RPMI8226 (cell line): ENCODE data around the gene SPANXA1.
"Not testable (repeated sequence)": the region's sequence is repeated elsewhere in the genome, so short reads cannot be mapped to it uniquely, and the experiment has no call there.

Experiments used
- DNase-seq: peaks from one replicate; pipeline ENCODE4 v3.0.0-alpha.2; 2015

The SPANXA1 gene, protein sequence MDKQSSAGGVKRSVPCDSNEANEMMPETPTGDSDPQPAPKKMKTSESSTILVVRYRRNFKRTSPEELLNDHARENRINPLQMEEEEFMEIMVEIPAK

DNA sequence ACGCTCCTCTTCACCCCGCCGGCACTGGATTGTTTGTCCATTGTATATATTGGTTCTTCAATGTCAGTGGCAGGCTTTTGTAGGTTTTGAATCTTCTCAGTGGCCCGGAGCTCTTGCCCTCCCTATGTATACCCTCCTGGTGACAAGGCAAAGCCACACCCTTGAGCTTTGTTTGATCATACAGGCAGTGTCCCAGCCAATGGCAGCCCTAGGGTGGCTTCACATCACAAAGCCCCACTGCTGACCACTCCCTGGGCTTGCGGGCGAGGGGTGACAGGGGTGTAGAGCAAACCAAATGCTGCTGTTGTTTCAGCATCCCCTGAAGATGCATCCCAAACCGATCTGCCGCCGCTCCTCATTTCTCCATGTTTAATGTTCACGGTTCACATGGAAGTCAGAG, at the start of gene SPANXA1:
SPANXA1 (minus strand) TSS at position 101 of the 400 bp plus-strand sequence; CDS start at position 41, 60 bp downstream.
- not testable (repeated sequence) for DNase-seq

DNA sequence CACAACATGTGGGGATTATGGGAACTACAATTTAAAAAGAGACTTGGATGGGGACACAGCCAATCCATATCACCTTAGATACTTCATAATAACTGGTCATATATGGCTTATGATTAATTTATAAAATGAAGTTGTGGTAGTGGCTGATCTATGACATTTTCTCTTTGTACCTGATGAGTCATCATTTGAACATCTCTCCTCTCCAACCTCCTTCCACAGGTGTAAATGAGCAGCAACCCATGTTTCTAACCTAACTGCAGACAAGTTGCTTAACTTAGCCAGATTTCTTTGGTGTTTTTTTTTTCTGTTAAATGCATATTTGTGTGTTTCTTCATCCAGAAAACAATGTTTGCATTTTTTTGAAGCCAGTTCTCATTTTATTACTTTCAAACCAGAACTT, 47.6 kb upstream of the SPANXA1 start:
- DNase-seq = no peak

DNA sequence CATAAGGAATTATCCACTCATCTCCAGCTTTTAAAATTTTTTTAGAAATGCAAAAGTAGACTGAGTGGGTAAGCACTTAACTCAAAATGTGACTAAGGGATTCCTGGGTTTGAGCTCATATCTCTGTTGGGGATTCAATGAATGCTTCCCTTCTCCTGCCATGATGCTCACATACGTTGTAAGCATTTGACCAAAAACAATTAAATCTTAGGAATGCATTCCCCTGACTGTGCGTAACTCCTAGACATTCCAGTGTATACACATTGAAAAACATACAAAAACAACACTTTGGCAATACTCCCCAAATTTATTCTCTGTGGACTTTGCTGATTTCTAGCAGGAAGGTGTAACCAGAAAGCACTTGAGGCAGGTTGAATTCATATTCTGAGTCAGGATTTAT, 34.8 kb upstream of the SPANXA1 start:
- DNase-seq = no peak

DNA sequence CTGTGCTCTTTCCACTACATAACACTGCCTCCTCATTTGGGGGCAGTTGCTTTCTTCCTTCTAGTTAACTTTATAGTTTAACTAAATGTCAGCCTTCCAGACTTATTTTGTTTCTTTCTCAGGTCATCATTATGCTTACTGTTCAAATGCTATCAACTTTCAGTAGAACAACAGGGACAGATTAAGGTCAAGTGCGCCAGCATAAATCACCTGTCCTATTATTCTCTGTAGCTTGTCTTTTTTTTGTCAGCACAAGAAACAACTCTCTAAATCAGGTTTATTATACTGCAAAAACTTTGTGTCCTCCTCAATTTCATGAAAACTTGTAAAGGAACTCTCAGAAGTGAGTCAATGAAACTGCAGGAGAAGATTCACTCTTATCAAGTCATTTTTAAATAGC, 24.6 kb upstream of the SPANXA1 start:
- no peak for DNase-seq

DNA sequence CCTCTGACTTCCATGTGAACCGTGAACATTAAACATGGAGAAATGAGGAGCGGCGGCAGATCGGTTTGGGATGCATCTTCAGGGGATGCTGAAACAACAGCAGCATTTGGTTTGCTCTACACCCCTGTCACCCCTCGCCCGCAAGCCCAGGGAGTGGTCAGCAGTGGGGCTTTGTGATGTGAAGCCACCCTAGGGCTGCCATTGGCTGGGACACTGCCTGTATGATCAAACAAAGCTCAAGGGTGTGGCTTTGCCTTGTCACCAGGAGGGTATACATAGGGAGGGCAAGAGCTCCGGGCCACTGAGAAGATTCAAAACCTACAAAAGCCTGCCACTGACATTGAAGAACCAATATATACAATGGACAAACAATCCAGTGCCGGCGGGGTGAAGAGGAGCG, 4.9 kb upstream of the SPANXA1 start, which contains the start of gene SPANXA2:
SPANXA2 (plus strand) TSS at position 301 of the 400 bp plus-strand sequence; CDS start at position 361, 60 bp downstream.
- not testable (repeated sequence) for DNase-seq

DNA sequence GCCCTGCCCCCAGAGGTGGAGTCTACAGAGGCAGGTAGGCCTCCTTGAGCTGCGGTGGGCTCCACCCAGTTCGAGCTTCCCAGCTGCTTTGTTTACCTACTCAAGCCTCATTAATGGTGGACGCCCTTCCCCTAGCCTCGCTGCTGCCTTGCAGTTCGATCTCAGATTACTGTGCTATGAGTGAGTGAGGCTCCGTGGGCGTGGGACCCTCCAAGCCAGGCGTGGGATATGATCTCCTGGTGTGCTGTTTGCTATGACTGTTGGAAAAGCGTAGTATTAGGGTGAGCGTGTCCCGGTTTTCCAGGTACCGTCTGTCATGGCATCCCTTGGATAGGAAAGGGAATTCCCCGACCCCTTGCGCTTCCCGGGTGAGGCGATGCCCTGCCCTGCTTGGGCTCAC, 42.0 kb downstream of the SPANXA1 start:
- DNase-seq = not testable (repeated sequence)
